ENCODE data around the gene SURF6.
"Not testable (repeated sequence)": the region's sequence is repeated elsewhere in the genome, so short reads cannot be mapped to it uniquely, and the experiment has no call there.

SURF6 gene

GRCh38 chr9:133335924-133336811 lies at the start of gene SURF6:
Gene SURF6 (minus strand): TSS chr9:133336188. CDS start chr9:133336132, 56 bp downstream.
- peak; percentile 77 for DNase-seq

GRCh38 chr9:133385452-133385851 lies 49.5 kb upstream of the SURF6 start:
- DNase-seq: no peak

GRCh38 chr9:133384736-133385321 lies 48.8 kb upstream of the SURF6 start:
- no peak for DNase-seq

GRCh38 chr9:133383438-133383837 lies 47.5 kb upstream of the SURF6 start:
- no peak for DNase-seq

- no peak for DNase-seq
Measured at GRCh38 chr9:133382507-133383141, 46.6 kb upstream of the SURF6 start.

GRCh38 chr9:133380734-133381133 lies 44.7 kb upstream of the SURF6 start:
- DNase-seq: no peak

GRCh38 chr9:133379153-133380086 lies 43.4 kb upstream of the SURF6 start:
- no peak for DNase-seq

- no peak for DNase-seq
Measured at GRCh38 chr9:133378408-133378962, 42.5 kb upstream of the SURF6 start.

- DNase-seq: peak; percentile 71
Measured at GRCh38 chr9:133377721-133378216, 41.8 kb upstream of the SURF6 start.

GRCh38 chr9:133377280-133377679 lies 41.3 kb upstream of the SURF6 start:
- not testable (repeated sequence) for DNase-seq

- peak; percentile 80 for DNase-seq
Measured at GRCh38 chr9:133375724-133376654, 40.0 kb upstream of the SURF6 start, which contains the start of the genes STKLD1 and SURF4. Gene STKLD1 (plus strand): TSS chr9:133376366. CDS start chr9:133376474, 108 bp downstream. Gene SURF4 (minus strand): TSS chr9:133376060. CDS start chr9:133375969, 91 bp downstream.

- no peak for DNase-seq
Measured at GRCh38 chr9:133375116-133375723, 39.2 kb upstream of the SURF6 start.

GRCh38 chr9:133374612-133375115 lies 38.7 kb upstream of the SURF6 start:
- no peak for DNase-seq

- DNase-seq: no peak
Measured at GRCh38 chr9:133372144-133372543, 36.2 kb upstream of the SURF6 start.

- DNase-seq: no peak
Measured at GRCh38 chr9:133371261-133371711, 35.3 kb upstream of the SURF6 start.

GRCh38 chr9:133370685-133371084 lies 34.7 kb upstream of the SURF6 start:
- no peak for DNase-seq

- DNase-seq: no peak
Measured at GRCh38 chr9:133369933-133370332, 33.9 kb upstream of the SURF6 start.

GRCh38 chr9:133369422-133369821 lies 33.4 kb upstream of the SURF6 start:
- DNase-seq: no peak

- no peak for DNase-seq
Measured at GRCh38 chr9:133368249-133368881, 32.4 kb upstream of the SURF6 start.

All from NCI-H1694 (cell line).